HepG2 (cell line): ENCODE data around the gene MED22. TPM values are rescaled to one million over a fixed set of nuclear protein-coding genes. Genes with fewer than 3 reads are reported as not detected.

ENCODE experiments used
- AHDC1 ChIP-seq: sonication (generic); formaldehyde crosslinking; IDR thresholded peaks from 2 replicates; pipeline ENCODE4 v1.5.1; 2020; ENCODE audit warnings: mild to moderate bottlenecking, missing genetic modification reagents, borderline replicate concordance
- polyA plus RNA-seq, 8 experiments: library from polyadenylated mRNA; depleted of rRNA in 3 of 8; stranded (reverse) in 7 of 8; unstranded in 1 of 8; fragments of >200 nt; fragmentation: Illumina TruSeq in 4 of 8; extraction: Trizol in 4 of 8; gene quantifications; 2 replicates each; pipeline versions ENCODE4 v1.2.1 to v1.2.3, GENCODE V29; 2011 to 2016; ENCODE audit warnings: low read depth in 4 of 8, missing spikeins in 1 of 8, mixed read lengths in 1 of 8; ENCODE audit not compliant: insufficient read depth in 1 of 8
- total RNA-seq, 5 experiments: library from RNA; depleted of rRNA; stranded (reverse); fragments of >200 nt; fragmentation: Illumina TruSeq; extraction: Trizol; gene quantifications; 2 replicates each; pipeline ENCODE4 v1.2.3, GENCODE V29; 2016; ENCODE audit warnings: low read depth in 1 of 5
- TF ChIP-seq, protein P1 (sequence below): sonication (generic); formaldehyde crosslinking; IDR thresholded peaks from 2 replicates; pipeline ENCODE4 v1.5.0; 2020; ENCODE audit warnings: missing genetic modification reagents
- TF ChIP-seq, protein P2 (sequence below): sonication (generic); formaldehyde crosslinking; IDR thresholded peaks from 2 replicates; pipeline ENCODE4 v1.9.0; 2021; ENCODE audit warnings: missing genetic modification reagents, borderline replicate concordance

MED22 gene
- total and polyA plus RNA-seq, 2 of the 13 experiments (the other 11 are each of a cell fraction or from before 2014, with no cell fraction given) = 15.8 to 22.1 TPM

DNA sequence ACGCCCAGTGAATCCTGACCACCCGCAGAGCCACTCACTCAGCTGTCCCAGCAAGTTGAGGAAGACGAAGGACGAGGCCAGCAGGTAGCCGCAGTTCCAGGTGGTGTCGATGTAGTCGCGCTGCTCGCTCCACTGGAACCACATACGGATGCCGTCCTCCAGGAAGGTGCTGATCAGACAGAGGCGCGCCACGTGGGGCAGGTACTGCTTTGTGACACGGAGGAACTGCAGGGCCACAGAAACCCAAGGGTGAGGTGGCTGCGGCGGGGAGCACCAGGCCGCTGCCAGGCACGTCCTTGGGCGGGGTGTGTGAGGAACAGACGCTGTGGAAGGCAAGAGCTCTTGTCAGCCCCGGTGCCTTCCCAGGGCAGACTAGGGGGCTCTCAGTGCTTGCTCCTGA is 19.3 kb upstream of the MED22 start (continued):
- no peak for TF ChIP-seq AHDC1 (CRISPR knock-in tag)
- TF ChIP-seq, protein P1, sequence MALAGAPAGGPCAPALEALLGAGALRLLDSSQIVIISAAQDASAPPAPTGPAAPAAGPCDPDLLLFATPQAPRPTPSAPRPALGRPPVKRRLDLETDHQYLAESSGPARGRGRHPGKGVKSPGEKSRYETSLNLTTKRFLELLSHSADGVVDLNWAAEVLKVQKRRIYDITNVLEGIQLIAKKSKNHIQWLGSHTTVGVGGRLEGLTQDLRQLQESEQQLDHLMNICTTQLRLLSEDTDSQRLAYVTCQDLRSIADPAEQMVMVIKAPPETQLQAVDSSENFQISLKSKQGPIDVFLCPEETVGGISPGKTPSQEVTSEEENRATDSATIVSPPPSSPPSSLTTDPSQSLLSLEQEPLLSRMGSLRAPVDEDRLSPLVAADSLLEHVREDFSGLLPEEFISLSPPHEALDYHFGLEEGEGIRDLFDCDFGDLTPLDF (CRISPR knock-in tag) = no peak
- TF ChIP-seq, protein P2, sequence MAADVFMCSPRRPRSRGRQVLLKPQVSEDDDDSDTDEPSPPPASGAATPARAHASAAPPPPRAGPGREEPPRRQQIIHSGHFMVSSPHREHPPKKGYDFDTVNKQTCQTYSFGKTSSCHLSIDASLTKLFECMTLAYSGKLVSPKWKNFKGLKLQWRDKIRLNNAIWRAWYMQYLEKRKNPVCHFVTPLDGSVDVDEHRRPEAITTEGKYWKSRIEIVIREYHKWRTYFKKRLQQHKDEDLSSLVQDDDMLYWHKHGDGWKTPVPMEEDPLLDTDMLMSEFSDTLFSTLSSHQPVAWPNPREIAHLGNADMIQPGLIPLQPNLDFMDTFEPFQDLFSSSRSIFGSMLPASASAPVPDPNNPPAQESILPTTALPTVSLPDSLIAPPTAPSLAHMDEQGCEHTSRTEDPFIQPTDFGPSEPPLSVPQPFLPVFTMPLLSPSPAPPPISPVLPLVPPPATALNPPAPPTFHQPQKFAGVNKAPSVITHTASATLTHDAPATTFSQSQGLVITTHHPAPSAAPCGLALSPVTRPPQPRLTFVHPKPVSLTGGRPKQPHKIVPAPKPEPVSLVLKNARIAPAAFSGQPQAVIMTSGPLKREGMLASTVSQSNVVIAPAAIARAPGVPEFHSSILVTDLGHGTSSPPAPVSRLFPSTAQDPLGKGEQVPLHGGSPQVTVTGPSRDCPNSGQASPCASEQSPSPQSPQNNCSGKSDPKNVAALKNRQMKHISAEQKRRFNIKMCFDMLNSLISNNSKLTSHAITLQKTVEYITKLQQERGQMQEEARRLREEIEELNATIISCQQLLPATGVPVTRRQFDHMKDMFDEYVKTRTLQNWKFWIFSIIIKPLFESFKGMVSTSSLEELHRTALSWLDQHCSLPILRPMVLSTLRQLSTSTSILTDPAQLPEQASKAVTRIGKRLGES (CRISPR knock-in tag) = no peak
